GM12878 (cell line): Measurements from ENCODE around the gene TOR1A. TPM values are rescaled to one million over a fixed set of nuclear protein-coding genes. Genes with fewer than 3 reads are reported as not detected.

Experiments
- ATF7 ChIP-seq: fragments of 450-650 bp; IDR thresholded peaks from 2 replicates; pipeline ENCODE4 v1.6.1; 2016; ENCODE audit warnings: low read depth, mild to moderate bottlenecking
- BCL11A ChIP-seq: IDR thresholded peaks from 2 replicates; pipeline ENCODE4 v1.6.1; 2011; ENCODE audit warnings: low read depth, low read length
- BCLAF1 ChIP-seq: fragments of 450-650 bp; IDR thresholded peaks from 2 replicates; pipeline ENCODE4 v1.6.1; 2017; ENCODE audit warnings: antibody characterized with exemption, mild to moderate bottlenecking, moderate library complexity
- CBFB ChIP-seq: IDR thresholded peaks from 2 replicates; pipeline ENCODE4 v1.6.1; 2016; ENCODE audit warnings: antibody characterized with exemption, low read depth
- CREM ChIP-seq: IDR thresholded peaks from 2 replicates; pipeline ENCODE4 v1.6.1; 2014; ENCODE audit warnings: antibody characterized with exemption, low read depth
- DPF2 ChIP-seq: fragments of 450-650 bp; IDR thresholded peaks from 2 replicates; pipeline ENCODE4 v1.6.1; 2017; ENCODE audit warnings: mild to moderate bottlenecking
- KDM1A ChIP-seq: fragments of 200-600 bp; sonication (generic); IDR thresholded peaks from 2 replicates; pipeline ENCODE4 v1.6.1; 2016; ENCODE audit warnings: borderline replicate concordance
- MTA3 ChIP-seq: IDR thresholded peaks from 2 replicates; pipeline ENCODE4 v1.6.1; 2012; ENCODE audit warnings: low read length, inconsistent platforms, borderline replicate concordance
- NKRF ChIP-seq: fragments of 450-650 bp; conservative IDR thresholded peaks from 2 replicates; pipeline ENCODE4 v1.6.1; 2017; ENCODE audit warnings: mild to moderate bottlenecking, moderate library complexity
- PKNOX1 ChIP-seq: fragments of 450-650 bp; IDR thresholded peaks from 2 replicates; pipeline ENCODE4 v1.6.1; 2016; ENCODE audit warnings: mild to moderate bottlenecking
- POLR2A ChIP-seq: IDR thresholded peaks from 2 replicates; pipeline ENCODE4 v1.6.1; 2011; ENCODE audit warnings: low read depth, mild to moderate bottlenecking, low read length
- RUNX3 ChIP-seq: IDR thresholded peaks from 2 replicates; pipeline ENCODE4 v1.6.1; 2012; ENCODE audit warnings: low read length, inconsistent platforms
- SREBF2 ChIP-seq: IDR thresholded peaks from 2 replicates; pipeline ENCODE4 v1.6.1; 2012; ENCODE audit warnings: mild to moderate bottlenecking, low read length
- SRF ChIP-seq, 2 experiments: IDR thresholded peaks; 2 replicates each; pipeline ENCODE4 v1.6.1; 2011; ENCODE audit warnings: low read depth in 2 of 2, low read length in 2 of 2, mild to moderate bottlenecking in 1 of 2, moderate library complexity in 1 of 2
- TAF1 ChIP-seq: IDR thresholded peaks from 2 replicates; pipeline ENCODE4 v1.6.1; 2011; ENCODE audit warnings: mild to moderate bottlenecking, low read depth, low read length, borderline replicate concordance
- TARDBP ChIP-seq: IDR thresholded peaks from 2 replicates; pipeline ENCODE4 v1.6.1; 2016; ENCODE audit warnings: borderline replicate concordance
- TBL1XR1 ChIP-seq: IDR thresholded peaks from 2 replicates; pipeline ENCODE4 v1.6.1; 2012; ENCODE audit warnings: low read depth, low read length, improper control_type of control experiment
- TCF12 ChIP-seq: IDR thresholded peaks from 2 replicates; pipeline ENCODE4 v1.6.1; 2011; ENCODE audit warnings: low read depth, mild to moderate bottlenecking, low read length
- ZNF274 ChIP-seq: IDR thresholded peaks from one replicate; pipeline ENCODE4 v1.8.0; 2011; ENCODE audit not compliant: insufficient read length, insufficient read depth
- ZZZ3 ChIP-seq: IDR thresholded peaks from 2 replicates; pipeline ENCODE4 v1.6.1; 2011; ENCODE audit warnings: low read depth; ENCODE audit not compliant: control insufficient read depth, insufficient read length
- polyA plus RNA-seq, 11 experiments: library from polyadenylated mRNA; depleted of rRNA in 4 of 11; unstranded in 6 of 11; stranded (reverse) in 5 of 11; fragments of >200 nt; fragmentation: Nextera tagmentation in 4 of 11; fragmentation: Illumina TruSeq in 1 of 11; extraction: Ambion mirVana in 4 of 11; extraction: Trizol in 1 of 11; gene quantifications; 1 replicate in 1 of 11; 2 replicates in 10 of 11; pipeline versions ENCODE4 v1.2.1 to v1.2.3, GENCODE V29; 2011 to 2016; ENCODE audit warnings: inconsistent platforms in 2 of 11, missing spikeins in 2 of 11, low read depth in 1 of 11
- total RNA-seq, 4 experiments: library from RNA; depleted of rRNA in 3 of 4; stranded (reverse); fragments of >200 nt in 3 of 4; fragmentation: Illumina TruSeq in 1 of 4; extraction: Trizol in 1 of 4; gene quantifications; 2 replicates each; pipeline versions ENCODE4 v1.2.1 to v1.2.3, GENCODE V29; 2013 to 2021
- TF ChIP-seq, protein P1 (sequence below): fragments of 450-650 bp; IDR thresholded peaks from 2 replicates; pipeline ENCODE4 v1.6.1; 2016; ENCODE audit warnings: mild to moderate bottlenecking, moderate library complexity, borderline replicate concordance

The TOR1A gene
- total and polyA plus RNA-seq, 10 of the 15 experiments (the other 5 are each of a cell fraction or from before 2014, with no cell fraction given) = 3.2 to 60.8 (median 38.6) TPM

DNA sequence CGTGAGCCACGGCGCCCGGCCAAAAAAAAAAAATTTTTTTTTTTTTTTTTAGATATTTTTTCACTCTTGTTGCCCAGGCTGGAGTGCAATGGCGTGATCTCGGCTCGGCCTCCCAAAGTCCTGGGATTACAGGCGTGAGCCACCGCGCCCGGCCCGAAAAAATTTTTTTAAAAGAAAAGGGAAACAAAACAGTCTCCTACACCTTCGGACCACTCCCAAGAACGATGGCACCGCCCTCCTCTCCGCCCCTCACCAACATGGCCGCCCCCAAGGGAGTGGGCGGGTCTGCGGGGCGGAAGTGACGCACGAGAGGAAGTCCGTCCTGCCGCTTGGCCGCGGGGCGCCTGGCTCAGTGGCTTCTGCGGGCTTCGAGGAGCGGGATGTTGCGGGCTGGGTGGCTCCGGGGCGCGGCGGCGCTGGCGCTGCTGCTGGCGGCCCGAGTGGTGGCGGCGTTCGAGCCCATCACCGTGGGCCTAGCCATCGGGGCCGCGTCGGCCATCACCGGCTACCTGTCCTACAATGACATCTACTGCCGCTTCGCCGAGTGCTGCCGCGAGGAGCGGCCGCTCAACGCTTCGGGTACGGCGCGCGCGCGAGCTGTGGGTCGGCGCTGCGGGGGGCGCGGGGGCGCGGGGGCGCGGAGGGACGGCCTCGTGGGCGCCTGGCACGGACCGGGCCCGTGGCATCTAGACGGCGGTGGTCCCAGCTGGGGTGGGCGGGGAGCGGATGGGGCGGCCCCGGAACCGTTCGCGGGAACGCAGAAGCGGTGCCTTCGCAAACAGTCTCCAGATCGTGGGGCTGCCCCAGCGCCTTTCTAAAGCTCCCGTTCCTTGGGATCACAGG is 20.9 kb downstream of the TOR1A start, which contains the start of gene TOR1B (continued):
- TF ChIP-seq, protein P1, sequence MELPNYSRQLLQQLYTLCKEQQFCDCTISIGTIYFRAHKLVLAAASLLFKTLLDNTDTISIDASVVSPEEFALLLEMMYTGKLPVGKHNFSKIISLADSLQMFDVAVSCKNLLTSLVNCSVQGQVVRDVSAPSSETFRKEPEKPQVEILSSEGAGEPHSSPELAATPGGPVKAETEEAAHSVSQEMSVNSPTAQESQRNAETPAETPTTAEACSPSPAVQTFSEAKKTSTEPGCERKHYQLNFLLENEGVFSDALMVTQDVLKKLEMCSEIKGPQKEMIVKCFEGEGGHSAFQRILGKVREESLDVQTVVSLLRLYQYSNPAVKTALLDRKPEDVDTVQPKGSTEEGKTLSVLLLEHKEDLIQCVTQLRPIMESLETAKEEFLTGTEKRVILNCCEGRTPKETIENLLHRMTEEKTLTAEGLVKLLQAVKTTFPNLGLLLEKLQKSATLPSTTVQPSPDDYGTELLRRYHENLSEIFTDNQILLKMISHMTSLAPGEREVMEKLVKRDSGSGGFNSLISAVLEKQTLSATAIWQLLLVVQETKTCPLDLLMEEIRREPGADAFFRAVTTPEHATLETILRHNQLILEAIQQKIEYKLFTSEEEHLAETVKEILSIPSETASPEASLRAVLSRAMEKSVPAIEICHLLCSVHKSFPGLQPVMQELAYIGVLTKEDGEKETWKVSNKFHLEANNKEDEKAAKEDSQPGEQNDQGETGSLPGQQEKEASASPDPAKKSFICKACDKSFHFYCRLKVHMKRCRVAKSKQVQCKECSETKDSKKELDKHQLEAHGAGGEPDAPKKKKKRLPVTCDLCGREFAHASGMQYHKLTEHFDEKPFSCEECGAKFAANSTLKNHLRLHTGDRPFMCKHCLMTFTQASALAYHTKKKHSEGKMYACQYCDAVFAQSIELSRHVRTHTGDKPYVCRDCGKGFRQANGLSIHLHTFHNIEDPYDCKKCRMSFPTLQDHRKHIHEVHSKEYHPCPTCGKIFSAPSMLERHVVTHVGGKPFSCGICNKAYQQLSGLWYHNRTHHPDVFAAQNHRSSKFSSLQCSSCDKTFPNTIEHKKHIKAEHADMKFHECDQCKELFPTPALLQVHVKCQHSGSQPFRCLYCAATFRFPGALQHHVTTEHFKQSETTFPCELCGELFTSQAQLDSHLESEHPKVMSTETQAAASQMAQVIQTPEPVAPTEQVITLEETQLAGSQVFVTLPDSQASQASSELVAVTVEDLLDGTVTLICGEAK = peak; percentile 90
- TF ChIP-seq TCF12 (peak; percentile 15; the same call in 1 of the 2 replicates), RUNX3 (peak; percentile 62), TAF1 (peak; percentile 76; the same call in 1 of the 2 replicates), BCLAF1 (no peak), POLR2A (peak; percentile 92), TARDBP (no peak), ATF7 (no peak), PKNOX1 (0 out of 2 replicates have a peak, but pooled peaks have one; percentile 9), CREM (peak; percentile 95), ZNF274 (no peak), KDM1A (no peak), NKRF (peak; percentile 92), DPF2 (peak; percentile 83), TBL1XR1 (no peak), CBFB (0 out of 2 replicates have a peak, but pooled peaks have one; percentile 32), SREBF2 (no peak), ZZZ3 (no peak), SRF (IDR thresholded peaks at IDR 0.05; ENCODE audit: low read depth in 2 of 2, low read length in 2 of 2) (no peak), BCL11A (0 out of 2 replicates have a peak, but pooled peaks have one; percentile 6), MTA3 (no peak)
